K562 (cell line): ENCODE results near the gene TMEM121. TPM values are rescaled to one million over a fixed set of nuclear protein-coding genes. Genes with fewer than 3 reads are reported as not detected.
A peak's percentile ranks its signal among the peaks of the same experiment; 100 is the strongest.

Experiments
- BACH1 ChIP-seq: fragments of 200-800 bp; sonication (Bioruptor generic); IDR thresholded peaks from 2 replicates; pipeline ENCODE4 v1.6.1; 2016; ENCODE audit warnings: missing genetic modification characterization, missing compliant biosample characterization
- CBFB ChIP-seq: sonication (generic); formaldehyde crosslinking; IDR thresholded peaks from 2 replicates; pipeline ENCODE4 v1.4.0; 2020; ENCODE audit warnings: mild to moderate bottlenecking, missing genetic modification reagents
- DPF2 ChIP-seq: fragments of 450-650 bp; IDR thresholded peaks from 2 replicates; pipeline ENCODE4 v1.6.1; 2016
- MIER1 ChIP-seq: fragments of 450-650 bp; IDR thresholded peaks from 2 replicates; pipeline ENCODE4 v1.6.1; 2016; ENCODE audit warnings: antibody characterized with exemption, mild to moderate bottlenecking, low read depth
- NFE2L1 ChIP-seq: fragments of 450-650 bp; IDR thresholded peaks from 2 replicates; pipeline ENCODE4 v1.6.1; 2016; ENCODE audit warnings: missing genetic modification characterization, low read depth, mild to moderate bottlenecking, missing compliant biosample characterization, moderate library complexity, borderline replicate concordance
- NUFIP1 ChIP-seq: fragments of 450-650 bp; IDR thresholded peaks from 2 replicates; pipeline ENCODE4 v1.6.1; 2018; ENCODE audit not compliant: partially characterized antibody
- POLR3A ChIP-seq: IDR thresholded peaks from 2 replicates; pipeline ENCODE4 v1.6.1; 2011; ENCODE audit warnings: borderline replicate concordance, mild to moderate bottlenecking, moderate library complexity; ENCODE audit not compliant: insufficient read length, insufficient read depth; ENCODE audit errors: extremely low read depth
- RAD51 ChIP-seq: fragments of 450-650 bp; IDR thresholded peaks from 2 replicates; pipeline ENCODE4 v1.7.1; 2016; ENCODE audit warnings: low read depth, mild to moderate bottlenecking, borderline replicate concordance
- RUNX1 ChIP-seq: sonication (generic); IDR thresholded peaks from 2 replicates; pipeline ENCODE4 v1.6.1; 2016; ENCODE audit warnings: antibody characterized with exemption, low read depth
- TEAD4 ChIP-seq, 2 experiments: sonication (generic) in 1 of 2; formaldehyde crosslinking in 1 of 2; IDR thresholded peaks; 2 replicates each; pipeline versions ENCODE4 v1.6.1 to v1.8.0; 2012 to 2022; ENCODE audit warnings: borderline replicate concordance in 1 of 2, inconsistent platforms in 1 of 2, low read length in 1 of 2, mild to moderate bottlenecking in 1 of 2, missing genetic modification reagents in 1 of 2
- ZNF3 ChIP-seq: fragments of 250-450 bp; sonication (Bioruptor Pico); IDR thresholded peaks from 2 replicates; pipeline ENCODE4 v1.5.0; 2021; ENCODE audit warnings: mild to moderate bottlenecking, moderate library complexity
- ZNF589 ChIP-seq: fragments of 200-800 bp; sonication (Bioruptor generic); IDR thresholded peaks from 2 replicates; pipeline ENCODE4 v1.6.1; 2016; ENCODE audit warnings: low read depth, missing genetic modification characterization, missing compliant biosample characterization
- polyA plus RNA-seq, 8 experiments: library from polyadenylated mRNA; depleted of rRNA in 4 of 8; stranded (reverse) in 5 of 8; unstranded in 3 of 8; fragments of >200 nt; fragmentation: Nextera tagmentation in 2 of 8; fragmentation: Illumina TruSeq in 1 of 8; extraction: Ambion mirVana in 2 of 8; extraction: Trizol in 1 of 8; gene quantifications; 2 replicates each; pipeline versions ENCODE4 v1.2.1 to v1.2.3, GENCODE V29; 2011 to 2014; ENCODE audit warnings: inconsistent platforms in 1 of 8, missing spikeins in 1 of 8
- total RNA-seq, 7 experiments: library from RNA; depleted of rRNA in 6 of 7; stranded (reverse); fragments of >200 nt in 6 of 7; fragmentation: Illumina TruSeq in 2 of 7; extraction: Trizol in 2 of 7; gene quantifications; 2 replicates each; pipeline versions ENCODE4 v1.2.1 to v1.2.3, GENCODE V29; 2011 to 2021; ENCODE audit warnings: low replicate concordance in 1 of 7
- TF ChIP-seq, protein P1 (sequence below): fragments of 200-800 bp; sonication (Bioruptor generic); IDR thresholded peaks from 2 replicates; pipeline ENCODE4 v1.6.1; 2016; ENCODE audit warnings: missing genetic modification characterization, missing compliant biosample characterization
- TF ChIP-seq, protein P2 (sequence below): fragments of 250-450 bp; sonication (Bioruptor Pico); IDR thresholded peaks from 2 replicates; pipeline ENCODE4 v1.8.0; 2021; ENCODE audit warnings: mild to moderate bottlenecking, moderate library complexity
- TF ChIP-seq, protein P3 (sequence below): sonication (generic); formaldehyde crosslinking; IDR thresholded peaks from 2 replicates; pipeline ENCODE4 v1.8.1; 2023; ENCODE audit warnings: mild to moderate bottlenecking, missing genetic modification reagents
- TF ChIP-seq, protein P4 (sequence below): fragments of 200-800 bp; sonication (Bioruptor generic); IDR thresholded peaks from 2 replicates; pipeline ENCODE4 v1.6.1; 2017; ENCODE audit warnings: missing genetic modification characterization, missing compliant biosample characterization

TMEM121 gene
- total and polyA plus RNA-seq, 9 of the 15 experiments (the other 6 are each of a cell fraction or from before 2014, with no cell fraction given), result 0.31 to 0.36 TPM; not detected in 7

DNA sequence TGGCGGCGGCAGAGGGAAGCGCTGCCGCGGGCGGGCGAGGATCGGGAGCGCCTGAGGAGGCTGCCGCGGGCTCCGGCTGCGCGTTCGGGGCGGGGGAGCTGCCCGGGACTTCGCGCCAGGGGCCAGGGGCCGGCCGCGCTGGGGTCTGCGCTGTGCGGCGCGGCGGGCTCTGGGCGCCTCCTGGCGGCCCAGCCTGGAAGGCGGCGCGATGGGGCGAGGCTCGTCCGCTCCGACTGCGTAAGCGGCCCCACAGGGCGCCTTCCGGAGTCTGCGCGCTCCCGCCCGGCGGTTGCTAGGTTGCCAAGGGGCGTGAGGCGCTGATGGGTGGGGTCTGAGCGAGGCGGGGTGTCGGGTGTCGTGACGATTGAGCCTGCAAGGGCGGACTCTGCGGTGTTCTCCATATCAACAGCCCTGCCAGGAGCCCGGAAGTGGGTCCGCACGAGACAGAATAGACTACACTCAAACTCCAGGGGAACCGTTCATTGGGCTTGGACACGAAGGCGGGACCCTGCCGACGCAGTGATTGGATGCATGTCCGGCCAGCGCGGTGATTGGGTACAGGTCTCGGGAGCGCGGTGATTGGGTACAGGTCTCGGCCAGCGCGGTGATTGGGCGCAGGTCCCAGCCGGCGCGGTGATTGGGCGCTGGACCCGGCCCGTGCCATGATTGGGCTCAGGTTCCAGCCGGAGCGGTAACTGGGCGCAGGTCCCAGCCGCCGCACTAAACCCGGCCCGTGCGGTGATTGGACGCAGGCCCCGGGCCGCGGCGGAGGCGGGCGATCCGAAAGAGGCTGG, 35.6 kb upstream of the TMEM121 start, which contains the start of gene TEDC1 (continued):
- TF ChIP-seq, protein P1, sequence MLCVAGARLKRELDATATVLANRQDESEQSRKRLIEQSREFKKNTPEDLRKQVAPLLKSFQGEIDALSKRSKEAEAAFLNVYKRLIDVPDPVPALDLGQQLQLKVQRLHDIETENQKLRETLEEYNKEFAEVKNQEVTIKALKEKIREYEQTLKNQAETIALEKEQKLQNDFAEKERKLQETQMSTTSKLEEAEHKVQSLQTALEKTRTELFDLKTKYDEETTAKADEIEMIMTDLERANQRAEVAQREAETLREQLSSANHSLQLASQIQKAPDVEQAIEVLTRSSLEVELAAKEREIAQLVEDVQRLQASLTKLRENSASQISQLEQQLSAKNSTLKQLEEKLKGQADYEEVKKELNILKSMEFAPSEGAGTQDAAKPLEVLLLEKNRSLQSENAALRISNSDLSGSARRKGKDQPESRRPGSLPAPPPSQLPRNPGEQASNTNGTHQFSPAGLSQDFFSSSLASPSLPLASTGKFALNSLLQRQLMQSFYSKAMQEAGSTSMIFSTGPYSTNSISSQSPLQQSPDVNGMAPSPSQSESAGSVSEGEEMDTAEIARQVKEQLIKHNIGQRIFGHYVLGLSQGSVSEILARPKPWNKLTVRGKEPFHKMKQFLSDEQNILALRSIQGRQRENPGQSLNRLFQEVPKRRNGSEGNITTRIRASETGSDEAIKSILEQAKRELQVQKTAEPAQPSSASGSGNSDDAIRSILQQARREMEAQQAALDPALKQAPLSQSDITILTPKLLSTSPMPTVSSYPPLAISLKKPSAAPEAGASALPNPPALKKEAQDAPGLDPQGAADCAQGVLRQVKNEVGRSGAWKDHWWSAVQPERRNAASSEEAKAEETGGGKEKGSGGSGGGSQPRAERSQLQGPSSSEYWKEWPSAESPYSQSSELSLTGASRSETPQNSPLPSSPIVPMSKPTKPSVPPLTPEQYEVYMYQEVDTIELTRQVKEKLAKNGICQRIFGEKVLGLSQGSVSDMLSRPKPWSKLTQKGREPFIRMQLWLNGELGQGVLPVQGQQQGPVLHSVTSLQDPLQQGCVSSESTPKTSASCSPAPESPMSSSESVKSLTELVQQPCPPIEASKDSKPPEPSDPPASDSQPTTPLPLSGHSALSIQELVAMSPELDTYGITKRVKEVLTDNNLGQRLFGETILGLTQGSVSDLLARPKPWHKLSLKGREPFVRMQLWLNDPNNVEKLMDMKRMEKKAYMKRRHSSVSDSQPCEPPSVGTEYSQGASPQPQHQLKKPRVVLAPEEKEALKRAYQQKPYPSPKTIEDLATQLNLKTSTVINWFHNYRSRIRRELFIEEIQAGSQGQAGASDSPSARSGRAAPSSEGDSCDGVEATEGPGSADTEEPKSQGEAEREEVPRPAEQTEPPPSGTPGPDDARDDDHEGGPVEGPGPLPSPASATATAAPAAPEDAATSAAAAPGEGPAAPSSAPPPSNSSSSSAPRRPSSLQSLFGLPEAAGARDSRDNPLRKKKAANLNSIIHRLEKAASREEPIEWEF, result peak; percentile 88
- TF ChIP-seq TEAD4 (IDR thresholded peaks at IDR 0.05; ENCODE audit: low read length), result no peak
- TF ChIP-seq TEAD4 (CRISPR knock-in tag; IDR thresholded peaks at IDR 0.05; ENCODE audit: borderline replicate concordance), result no peak
- TF ChIP-seq CBFB (CRISPR knock-in tag), result no peak
- TF ChIP-seq DPF2, result no peak
- no peak for TF ChIP-seq RAD51
- TF ChIP-seq, protein P2, sequence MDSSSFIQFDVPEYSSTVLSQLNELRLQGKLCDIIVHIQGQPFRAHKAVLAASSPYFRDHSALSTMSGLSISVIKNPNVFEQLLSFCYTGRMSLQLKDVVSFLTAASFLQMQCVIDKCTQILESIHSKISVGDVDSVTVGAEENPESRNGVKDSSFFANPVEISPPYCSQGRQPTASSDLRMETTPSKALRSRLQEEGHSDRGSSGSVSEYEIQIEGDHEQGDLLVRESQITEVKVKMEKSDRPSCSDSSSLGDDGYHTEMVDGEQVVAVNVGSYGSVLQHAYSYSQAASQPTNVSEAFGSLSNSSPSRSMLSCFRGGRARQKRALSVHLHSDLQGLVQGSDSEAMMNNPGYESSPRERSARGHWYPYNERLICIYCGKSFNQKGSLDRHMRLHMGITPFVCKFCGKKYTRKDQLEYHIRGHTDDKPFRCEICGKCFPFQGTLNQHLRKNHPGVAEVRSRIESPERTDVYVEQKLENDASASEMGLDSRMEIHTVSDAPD, result no peak
- TF ChIP-seq NFE2L1 (tag), result no peak
- TF ChIP-seq, protein P3, sequence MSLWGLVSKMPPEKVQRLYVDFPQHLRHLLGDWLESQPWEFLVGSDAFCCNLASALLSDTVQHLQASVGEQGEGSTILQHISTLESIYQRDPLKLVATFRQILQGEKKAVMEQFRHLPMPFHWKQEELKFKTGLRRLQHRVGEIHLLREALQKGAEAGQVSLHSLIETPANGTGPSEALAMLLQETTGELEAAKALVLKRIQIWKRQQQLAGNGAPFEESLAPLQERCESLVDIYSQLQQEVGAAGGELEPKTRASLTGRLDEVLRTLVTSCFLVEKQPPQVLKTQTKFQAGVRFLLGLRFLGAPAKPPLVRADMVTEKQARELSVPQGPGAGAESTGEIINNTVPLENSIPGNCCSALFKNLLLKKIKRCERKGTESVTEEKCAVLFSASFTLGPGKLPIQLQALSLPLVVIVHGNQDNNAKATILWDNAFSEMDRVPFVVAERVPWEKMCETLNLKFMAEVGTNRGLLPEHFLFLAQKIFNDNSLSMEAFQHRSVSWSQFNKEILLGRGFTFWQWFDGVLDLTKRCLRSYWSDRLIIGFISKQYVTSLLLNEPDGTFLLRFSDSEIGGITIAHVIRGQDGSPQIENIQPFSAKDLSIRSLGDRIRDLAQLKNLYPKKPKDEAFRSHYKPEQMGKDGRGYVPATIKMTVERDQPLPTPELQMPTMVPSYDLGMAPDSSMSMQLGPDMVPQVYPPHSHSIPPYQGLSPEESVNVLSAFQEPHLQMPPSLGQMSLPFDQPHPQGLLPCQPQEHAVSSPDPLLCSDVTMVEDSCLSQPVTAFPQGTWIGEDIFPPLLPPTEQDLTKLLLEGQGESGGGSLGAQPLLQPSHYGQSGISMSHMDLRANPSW (CRISPR knock-in tag), result no peak
- TF ChIP-seq RUNX1, result no peak
- no peak for TF ChIP-seq ZNF3 (CRISPR knock-in tag)
- no peak for TF ChIP-seq POLR3A
- TF ChIP-seq NUFIP1, result no peak
- no peak for TF ChIP-seq MIER1
- TF ChIP-seq ZNF589 (CRISPR knock-in tag), result peak; percentile 96
- peak; percentile 37; the same call in 1 of the 2 replicates for TF ChIP-seq BACH1 (tag)
- TF ChIP-seq, protein P4, sequence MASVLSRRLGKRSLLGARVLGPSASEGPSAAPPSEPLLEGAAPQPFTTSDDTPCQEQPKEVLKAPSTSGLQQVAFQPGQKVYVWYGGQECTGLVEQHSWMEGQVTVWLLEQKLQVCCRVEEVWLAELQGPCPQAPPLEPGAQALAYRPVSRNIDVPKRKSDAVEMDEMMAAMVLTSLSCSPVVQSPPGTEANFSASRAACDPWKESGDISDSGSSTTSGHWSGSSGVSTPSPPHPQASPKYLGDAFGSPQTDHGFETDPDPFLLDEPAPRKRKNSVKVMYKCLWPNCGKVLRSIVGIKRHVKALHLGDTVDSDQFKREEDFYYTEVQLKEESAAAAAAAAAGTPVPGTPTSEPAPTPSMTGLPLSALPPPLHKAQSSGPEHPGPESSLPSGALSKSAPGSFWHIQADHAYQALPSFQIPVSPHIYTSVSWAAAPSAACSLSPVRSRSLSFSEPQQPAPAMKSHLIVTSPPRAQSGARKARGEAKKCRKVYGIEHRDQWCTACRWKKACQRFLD (CRISPR knock-in tag), result peak; percentile 98
